ENCODE measurements around the gene AARS1. TPM values are rescaled to one million over a fixed set of nuclear protein-coding genes. Genes with fewer than 3 reads are reported as not detected.

AARS1 gene
- polyA plus RNA-seq, 1 donor (not counting 4 experiments of a cell fraction or from before 2014, with no cell fraction given): 83.7 TPM

GRCh38 chr16:70258065-70258464 lies 31.2 kb downstream of the AARS1 start:
- FAIRE-seq (no peak), DNase-seq (ENCODE audit: low read depth, low spot score) (no peak)
- Histone ChIP-seq H3K9me3 (ENCODE audit: control insufficient read depth, low read depth, low read length) (no peaks in the 10 kb centered on the region), H3K36me3 (ENCODE audit: control insufficient read depth in 2 of 2, extremely low read depth in 1 of 2, insufficient read depth in 2 of 2, low read length in 2 of 2) (peaks cover 52 to 61% of the 10 kb centered on the region in 2 experiments), H3K9me1 (ENCODE audit: control insufficient read depth, extremely low read depth, insufficient read depth, low read length) (peaks cover 2% of the 10 kb centered on the region), H3K27ac (ENCODE audit: control insufficient read depth, insufficient read depth, low read length) (no peak overlapping the region), H3K9ac (ENCODE audit: control insufficient read depth, extremely low read depth, insufficient read depth, low read length) (no peak overlapping the region), H3K79me2 (ENCODE audit: control insufficient read depth, insufficient read depth, low read length) (no peaks in the 10 kb centered on the region), H3K4me3 (ENCODE audit: control insufficient read depth in 2 of 3, extremely low read depth in 1 of 3, insufficient read depth in 2 of 3, low read depth in 1 of 3, low read length in 3 of 3) (no peak overlapping the region), H2AFZ (ENCODE audit: control insufficient read depth, low read length) (no peak overlapping the region), H3K4me1 (ENCODE audit: control insufficient read depth, extremely low read depth, insufficient read depth, low read length) (no peaks in the 10 kb centered on the region), H3K27me3 (ENCODE audit: control insufficient read depth, extremely low read depth, insufficient read depth, low read length) (no peaks in the 10 kb centered on the region), H3K4me2 (ENCODE audit: control insufficient read depth, extremely low read depth, insufficient read depth, low read depth, low read length) (no peak overlapping the region), H4K20me1 (ENCODE audit: control insufficient read depth, extremely low read depth, insufficient read depth, low read length) (peaks cover 4% of the 10 kb centered on the region)
- no peak for TF ChIP-seq EZH2 (IDR thresholded peaks at IDR 0.05; ENCODE audit: low read length)
- no peak for TF ChIP-seq CTCF (optimal IDR thresholded peaks at IDR 0.05 in 1 of 3, IDR thresholded peaks at IDR 0.05 in 1 of 3, conservative IDR thresholded peaks at IDR 0.05 in 1 of 3; ENCODE audit: extremely low read depth in 1 of 3, insufficient read depth in 2 of 3, low read length in 3 of 3)
- dilution Hi-C loops (cut with MboI; ENCODE audit: extremely low pct_ligation_motif_present, low sequenced_read_pairs): no loop called here

GRCh38 chr16:70257391-70257790 lies 31.9 kb downstream of the AARS1 start:
- H3K4me2 ChIP-seq (ENCODE audit: control insufficient read depth, extremely low read depth, insufficient read depth, low read depth, low read length): no peak overlapping the region
- H3K9me3 ChIP-seq (ENCODE audit: control insufficient read depth, low read depth, low read length): no peaks in the 10 kb centered on the region
- H3K79me2 ChIP-seq (ENCODE audit: control insufficient read depth, insufficient read depth, low read length): no peaks in the 10 kb centered on the region
- TF ChIP-seq CTCF (optimal IDR thresholded peaks at IDR 0.05 in 1 of 3, IDR thresholded peaks at IDR 0.05 in 1 of 3, conservative IDR thresholded peaks at IDR 0.05 in 1 of 3; ENCODE audit: extremely low read depth in 1 of 3, insufficient read depth in 2 of 3, low read length in 3 of 3): no peak
- TF ChIP-seq EZH2 (IDR thresholded peaks at IDR 0.05; ENCODE audit: low read length): no peak
- DNase-seq (ENCODE audit: low read depth, low spot score) (no peak), FAIRE-seq (no peak)
- H3K4me1 ChIP-seq (ENCODE audit: control insufficient read depth, extremely low read depth, insufficient read depth, low read length): no peaks in the 10 kb centered on the region
- H3K27ac ChIP-seq (ENCODE audit: control insufficient read depth, insufficient read depth, low read length): no peak overlapping the region
- H2AFZ ChIP-seq (ENCODE audit: control insufficient read depth, low read length): no peak overlapping the region
- no peaks in the 10 kb centered on the region for H3K27me3 ChIP-seq (ENCODE audit: control insufficient read depth, extremely low read depth, insufficient read depth, low read length)
- no peak overlapping the region for H3K9ac ChIP-seq (ENCODE audit: control insufficient read depth, extremely low read depth, insufficient read depth, low read length)
- H3K36me3 ChIP-seq (ENCODE audit: control insufficient read depth in 2 of 2, extremely low read depth in 1 of 2, insufficient read depth in 2 of 2, low read length in 2 of 2): peaks cover 59 to 63% of the 10 kb centered on the region in 2 experiments
- H3K4me3 ChIP-seq (ENCODE audit: control insufficient read depth in 2 of 3, extremely low read depth in 1 of 3, insufficient read depth in 2 of 3, low read depth in 1 of 3, low read length in 3 of 3): no peak overlapping the region
- H4K20me1 ChIP-seq (ENCODE audit: control insufficient read depth, extremely low read depth, insufficient read depth, low read length): peaks cover 7% of the 10 kb centered on the region
- peaks cover 2% of the 10 kb centered on the region for H3K9me1 ChIP-seq (ENCODE audit: control insufficient read depth, extremely low read depth, insufficient read depth, low read length)
- dilution Hi-C loops (cut with MboI; ENCODE audit: extremely low pct_ligation_motif_present, low sequenced_read_pairs): no loop called here

Data from keratinocyte (primary cell).